ENCODE results near the gene MAK.

MAK gene

DNA sequence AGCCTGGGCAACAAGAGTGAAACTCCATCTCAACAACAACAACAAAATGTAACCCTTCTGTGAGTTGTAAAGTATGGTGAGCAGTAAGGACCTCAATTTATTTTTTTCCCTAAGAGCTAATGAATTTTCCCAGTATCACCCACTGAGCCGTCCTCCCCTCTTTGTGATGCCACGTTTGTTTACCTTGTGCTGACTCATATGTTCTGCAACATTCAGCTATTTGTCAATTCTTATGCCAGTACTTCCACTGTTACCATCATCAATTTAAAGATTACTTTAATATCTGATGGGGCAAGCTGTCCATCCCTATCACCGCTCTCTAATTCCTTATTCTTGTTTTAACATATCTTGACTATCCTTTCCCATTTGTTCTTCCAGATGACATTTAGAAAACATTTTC lies 37.5 kb downstream of the MAK start:
- TF ChIP-seq, protein P1, sequence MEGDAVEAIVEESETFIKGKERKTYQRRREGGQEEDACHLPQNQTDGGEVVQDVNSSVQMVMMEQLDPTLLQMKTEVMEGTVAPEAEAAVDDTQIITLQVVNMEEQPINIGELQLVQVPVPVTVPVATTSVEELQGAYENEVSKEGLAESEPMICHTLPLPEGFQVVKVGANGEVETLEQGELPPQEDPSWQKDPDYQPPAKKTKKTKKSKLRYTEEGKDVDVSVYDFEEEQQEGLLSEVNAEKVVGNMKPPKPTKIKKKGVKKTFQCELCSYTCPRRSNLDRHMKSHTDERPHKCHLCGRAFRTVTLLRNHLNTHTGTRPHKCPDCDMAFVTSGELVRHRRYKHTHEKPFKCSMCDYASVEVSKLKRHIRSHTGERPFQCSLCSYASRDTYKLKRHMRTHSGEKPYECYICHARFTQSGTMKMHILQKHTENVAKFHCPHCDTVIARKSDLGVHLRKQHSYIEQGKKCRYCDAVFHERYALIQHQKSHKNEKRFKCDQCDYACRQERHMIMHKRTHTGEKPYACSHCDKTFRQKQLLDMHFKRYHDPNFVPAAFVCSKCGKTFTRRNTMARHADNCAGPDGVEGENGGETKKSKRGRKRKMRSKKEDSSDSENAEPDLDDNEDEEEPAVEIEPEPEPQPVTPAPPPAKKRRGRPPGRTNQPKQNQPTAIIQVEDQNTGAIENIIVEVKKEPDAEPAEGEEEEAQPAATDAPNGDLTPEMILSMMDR (IDR thresholded peaks at IDR 0.05; ENCODE audit: low read depth, low read length) = no peak
- DNase-seq (ENCODE audit: low read depth in 2 of 2) = peak; percentile 6 to 66
- H3K4me3 ChIP-seq (replicated peaks in 1 of 2; ENCODE audit: low read depth in 2 of 2, low read length in 2 of 2) = no peak overlapping the region

DNA sequence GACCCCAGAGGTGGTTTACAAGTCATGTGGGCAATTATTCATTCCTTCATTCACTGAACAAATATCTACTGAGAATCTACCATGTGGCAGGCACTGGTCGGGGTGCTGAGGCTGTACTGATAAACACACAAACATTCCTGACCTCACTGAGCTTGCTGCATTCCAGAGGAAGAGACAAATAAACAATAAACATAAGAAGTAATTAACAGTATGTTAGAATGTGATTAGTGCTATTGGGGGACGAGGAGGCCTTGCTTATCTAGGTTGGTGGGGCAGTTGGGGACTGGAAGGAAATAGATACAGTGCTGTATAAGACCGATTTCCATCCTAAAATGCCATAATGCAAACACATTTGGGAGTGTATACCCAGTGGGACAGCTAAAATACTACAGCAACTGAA lies 44.1 kb downstream of the MAK start:
- TF ChIP-seq, protein P1 (IDR thresholded peaks at IDR 0.05; ENCODE audit: low read depth, low read length) = no peak
- no peak overlapping the region for H3K4me3 ChIP-seq (replicated peaks in 1 of 2; ENCODE audit: low read depth in 2 of 2, low read length in 2 of 2)
- no peak for DNase-seq (ENCODE audit: low read depth in 2 of 2)

DNA sequence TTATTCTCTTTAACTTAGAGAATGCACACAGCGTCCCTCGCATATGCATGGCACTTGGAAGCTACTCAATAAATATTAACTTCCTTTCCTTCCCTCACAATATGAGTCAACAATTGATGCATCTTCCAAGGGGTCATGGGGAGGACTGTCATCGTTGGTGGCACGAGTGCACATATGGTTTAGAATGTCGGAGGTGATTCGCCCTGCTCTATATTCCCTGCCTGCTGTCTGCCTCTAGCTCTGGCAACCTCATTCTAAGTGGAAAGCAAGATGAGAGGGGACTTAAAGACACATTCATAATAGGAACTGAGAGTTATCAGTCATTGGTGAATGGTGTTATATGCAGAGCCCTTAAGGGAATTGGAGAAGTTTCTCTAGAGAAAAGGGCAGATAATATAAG lies 44.6 kb downstream of the MAK start:
- DNase-seq (ENCODE audit: low read depth in 2 of 2) = no peak
- TF ChIP-seq, protein P1 (IDR thresholded peaks at IDR 0.05; ENCODE audit: low read depth, low read length) = no peak
- no peak overlapping the region for H3K4me3 ChIP-seq (replicated peaks in 1 of 2; ENCODE audit: low read depth in 2 of 2, low read length in 2 of 2)

DNA sequence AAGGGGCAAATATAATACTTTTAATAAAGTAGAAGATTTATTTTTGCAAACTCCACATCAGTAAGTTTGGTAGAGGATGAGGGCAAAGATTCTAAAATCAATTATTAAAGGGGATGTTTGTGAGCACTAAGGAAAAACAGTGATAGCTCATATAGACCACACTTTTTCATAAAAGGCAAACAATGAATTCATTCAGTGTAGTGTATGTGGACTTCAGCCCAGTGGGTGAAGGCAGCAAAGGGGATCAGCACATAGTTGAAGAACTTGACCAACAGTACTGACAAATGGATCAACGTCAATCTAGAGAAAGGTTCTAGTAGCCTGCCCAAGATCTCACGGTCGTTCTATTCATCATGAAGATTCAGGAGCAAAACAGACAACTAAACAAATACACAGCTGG lies 45.3 kb downstream of the MAK start:
- DNase-seq (ENCODE audit: low read depth in 2 of 2) = no peak

DNA sequence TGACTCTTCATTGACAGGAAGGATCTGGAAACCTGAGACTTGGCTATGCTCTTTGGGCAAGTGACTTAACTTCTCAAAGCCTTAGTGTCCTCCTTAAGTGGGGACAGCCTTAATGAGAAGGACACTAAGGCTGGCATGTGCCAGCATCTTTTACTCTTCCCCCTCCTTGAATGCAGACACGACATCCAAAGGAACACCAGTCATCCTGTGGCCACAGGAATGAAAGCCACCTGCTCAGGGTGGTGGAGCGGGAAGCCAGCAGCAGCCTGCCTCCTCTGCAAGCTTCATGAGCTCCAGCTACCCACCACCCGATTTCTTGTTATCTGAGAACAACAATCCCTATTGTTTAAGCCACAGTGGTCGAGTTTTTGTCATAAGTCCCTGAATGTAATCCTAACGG lies 46.2 kb downstream of the MAK start:
- TF ChIP-seq, protein P1 (IDR thresholded peaks at IDR 0.05; ENCODE audit: low read depth, low read length) = no peak
- no peak for DNase-seq (ENCODE audit: low read depth in 2 of 2)
- no peak overlapping the region for H3K4me3 ChIP-seq (replicated peaks in 1 of 2; ENCODE audit: low read depth in 2 of 2, low read length in 2 of 2)

More for the DNA sequence above, 45.3 kb downstream of the MAK start:
- no peak overlapping the region for H3K4me3 ChIP-seq (replicated peaks in 1 of 2; ENCODE audit: low read depth in 2 of 2, low read length in 2 of 2)
- TF ChIP-seq, protein P1 (IDR thresholded peaks at IDR 0.05; ENCODE audit: low read depth, low read length) = no peak

DNA sequence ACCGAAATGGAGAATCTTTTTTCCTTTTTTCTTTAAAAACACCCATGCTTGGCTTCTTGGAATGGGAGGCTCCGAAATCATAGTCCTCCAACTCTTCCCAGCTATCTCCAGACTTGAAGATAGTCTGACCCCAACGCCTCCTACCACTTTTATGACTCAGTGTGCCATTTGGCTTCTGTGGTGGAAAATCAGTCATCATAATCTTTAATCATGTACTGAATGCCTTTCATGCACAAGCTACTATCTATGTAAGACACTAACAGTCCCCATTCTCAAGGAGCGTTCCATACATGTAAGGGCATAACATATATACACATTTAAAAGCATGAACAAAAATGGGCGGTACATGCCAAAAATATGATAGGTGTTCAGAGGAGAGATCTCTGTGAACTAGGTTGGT lies 46.7 kb downstream of the MAK start:
- no peak overlapping the region for H3K4me3 ChIP-seq (replicated peaks in 1 of 2; ENCODE audit: low read depth in 2 of 2, low read length in 2 of 2)
- TF ChIP-seq, protein P1 (IDR thresholded peaks at IDR 0.05; ENCODE audit: low read depth, low read length) = no peak
- DNase-seq (ENCODE audit: low read depth in 2 of 2) = no peak

DNA sequence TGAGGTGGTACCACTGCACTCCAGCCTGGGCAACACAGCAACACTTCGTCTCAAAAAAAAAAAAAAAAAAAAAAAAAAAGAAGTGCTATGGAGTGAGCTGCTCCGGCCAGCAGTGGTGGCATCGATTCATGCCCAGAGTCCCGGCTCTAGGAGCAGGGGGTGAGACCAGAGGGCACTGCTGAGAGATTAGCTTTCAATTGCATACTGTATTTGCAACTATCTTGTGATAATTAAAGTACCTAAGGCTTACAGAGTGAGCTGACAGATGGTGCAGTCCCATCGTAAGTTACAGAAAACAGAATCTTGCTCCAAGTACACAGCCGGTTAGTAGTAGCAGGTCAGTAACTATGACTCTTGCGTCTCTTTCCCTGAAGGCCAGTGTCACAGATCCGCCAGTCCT lies 59.3 kb downstream of the MAK start:
- TF ChIP-seq, protein P1 (IDR thresholded peaks at IDR 0.05; ENCODE audit: low read depth, low read length) = no peak
- H3K4me3 ChIP-seq (replicated peaks in 1 of 2; ENCODE audit: low read depth in 2 of 2, low read length in 2 of 2) = no peak overlapping the region
- DNase-seq (ENCODE audit: low read depth in 2 of 2) = no peak
